Kidney glomerular epithelial cell (primary cell): ENCODE results near the gene MUSK.
A peak's percentile ranks its signal among the peaks of the same experiment; 100 is the strongest.
"Not testable (repeated sequence)": the region's sequence is repeated elsewhere in the genome, so short reads cannot be mapped to it uniquely, and the experiment has no call there.

Experiments
- DNase-seq: peaks from one replicate; lab custom pipeline; 2025; lab: John Stamatoyannopoulos, UW

MUSK gene

GRCh38 chr9:110812886-110813285 is 144.3 kb downstream of the MUSK start:
- no peak for DNase-seq

GRCh38 chr9:110814159-110814558 is 145.6 kb downstream of the MUSK start:
- no peak for DNase-seq

GRCh38 chr9:110815361-110815760 is 146.8 kb downstream of the MUSK start:
- no peak for DNase-seq

GRCh38 chr9:110820381-110820780 is 151.8 kb downstream of the MUSK start:
- DNase-seq, result no peak

- DNase-seq, result no peak
Observed at GRCh38 chr9:110821064-110821463, 152.5 kb downstream of the MUSK start.

GRCh38 chr9:110825129-110825528 is 156.5 kb downstream of the MUSK start:
- DNase-seq, result not testable (repeated sequence)

GRCh38 chr9:110825950-110826349 is 157.4 kb downstream of the MUSK start:
- DNase-seq, result no peak

- DNase-seq, result not testable (repeated sequence)
Observed at GRCh38 chr9:110826400-110826799, 157.8 kb downstream of the MUSK start.

- no peak for DNase-seq
Observed at GRCh38 chr9:110828264-110828663, 159.7 kb downstream of the MUSK start.

GRCh38 chr9:110830495-110830894 is 161.9 kb downstream of the MUSK start:
- no peak for DNase-seq

GRCh38 chr9:110832926-110833325 is 164.3 kb downstream of the MUSK start:
- no peak for DNase-seq

GRCh38 chr9:110835404-110835803 is 166.8 kb downstream of the MUSK start:
- peak; percentile 82 for DNase-seq

GRCh38 chr9:110835859-110836271 is 167.3 kb downstream of the MUSK start:
- DNase-seq, result peak; percentile 67

- DNase-seq, result no peak
Observed at GRCh38 chr9:110837401-110838005, 168.9 kb downstream of the MUSK start.

GRCh38 chr9:110842169-110842568 is 173.6 kb downstream of the MUSK start:
- DNase-seq, result no peak

- no peak for DNase-seq
Observed at GRCh38 chr9:110842986-110843385, 174.4 kb downstream of the MUSK start.

- no peak for DNase-seq
Observed at GRCh38 chr9:110844121-110844520, 175.5 kb downstream of the MUSK start.

GRCh38 chr9:110846215-110846614 is 177.6 kb downstream of the MUSK start:
- DNase-seq, result no peak

- no peak for DNase-seq
Observed at GRCh38 chr9:110847671-110848070, 179.1 kb downstream of the MUSK start.

- DNase-seq, result no peak
Observed at GRCh38 chr9:110850401-110851135, 182.0 kb downstream of the MUSK start.
